ENCODE data around the gene TEX36.

TEX36 gene

DNA sequence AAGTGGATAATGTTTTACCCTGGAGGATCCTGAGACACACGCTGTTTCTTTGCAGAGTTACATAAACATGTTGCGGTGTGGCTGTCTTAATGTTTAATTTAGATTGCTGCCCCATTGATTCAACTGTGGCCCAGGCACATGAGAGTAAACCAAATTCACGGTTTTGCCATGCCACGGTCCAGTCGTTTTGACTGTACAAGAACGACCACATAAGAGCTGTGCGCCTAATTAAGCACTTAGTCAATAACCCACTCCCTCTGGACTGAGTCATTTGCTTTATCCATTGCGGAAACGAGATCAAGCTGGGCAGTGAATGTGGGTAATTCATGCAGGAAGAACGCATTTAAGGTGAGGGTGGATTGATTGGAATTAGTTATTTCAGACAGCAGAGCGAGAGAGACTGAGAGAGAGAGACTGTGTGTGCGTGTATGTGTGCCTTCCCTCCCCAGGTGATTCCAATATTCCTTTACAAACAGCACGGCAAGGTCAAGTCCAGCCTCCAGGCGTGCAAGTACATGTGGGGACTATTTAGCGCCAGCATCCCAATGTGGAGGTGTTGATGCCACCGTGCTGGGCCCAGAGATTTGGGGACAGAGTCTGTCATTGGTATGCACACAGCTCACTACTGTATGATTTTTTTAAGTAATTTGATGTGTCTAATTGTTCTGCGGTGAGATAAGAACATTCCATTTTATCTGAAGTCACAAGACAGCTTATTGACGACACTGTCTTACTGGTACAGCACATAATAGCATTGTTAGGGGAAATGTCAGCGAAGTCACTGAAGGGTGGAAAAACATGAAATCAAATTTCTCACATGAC, 8.4 kb upstream of the TEX36 start:
- H3K9ac ChIP-seq (ENCODE audit: low read depth, low read length): no peak overlapping the region
- no peaks in the 10 kb centered on the region for H3K36me3 ChIP-seq (ENCODE audit: insufficient read depth, low read length)
- H3K4me3 ChIP-seq (ENCODE audit: low read length): no peak overlapping the region
- peaks cover 3% of the 10 kb centered on the region for H3K27me3 ChIP-seq (ENCODE audit: control insufficient read depth, insufficient read depth, low read length)
- H3K9me3 ChIP-seq (replicated peaks; ENCODE audit: low read length): no peaks in the 10 kb centered on the region
- peaks cover 5% of the 10 kb centered on the region for H3K4me1 ChIP-seq (ENCODE audit: control insufficient read depth, insufficient read depth, low read length)
- no peak overlapping the region for H3K4me2 ChIP-seq (ENCODE audit: low read length)

DNA sequence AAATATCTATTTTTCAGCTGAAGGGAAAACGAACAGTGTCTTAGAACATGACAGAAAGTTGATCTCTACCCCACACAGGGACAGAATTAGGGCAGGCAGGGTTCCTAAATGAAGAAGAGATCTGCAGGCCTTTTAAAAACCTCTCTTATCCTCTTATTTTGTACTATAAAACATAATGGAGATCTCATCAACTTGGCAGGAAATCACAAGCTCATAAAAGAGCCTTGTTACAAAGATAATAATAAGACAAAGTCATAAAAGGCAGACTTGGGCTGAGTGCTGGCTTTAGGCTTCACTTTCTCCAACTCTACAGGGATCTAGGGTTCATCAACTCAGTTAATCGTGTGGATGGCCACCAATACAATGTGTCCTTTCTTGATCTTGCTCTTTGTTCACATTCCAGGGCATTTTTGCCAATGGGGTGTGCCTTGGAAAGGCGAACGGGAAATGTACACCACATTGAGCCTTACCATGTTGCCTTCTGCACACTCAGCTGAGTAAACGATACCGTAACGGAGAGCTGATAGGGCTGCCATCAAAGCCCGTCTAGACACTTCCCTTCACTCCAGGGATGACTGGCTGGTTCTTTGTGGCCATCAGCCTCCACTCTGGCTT, 7.1 kb upstream of the TEX36 start:
- Histone ChIP-seq H3K27me3 (ENCODE audit: control insufficient read depth, insufficient read depth, low read length) (peaks cover 3% of the 10 kb centered on the region), H3K4me2 (ENCODE audit: low read length) (no peak overlapping the region), H3K4me1 (ENCODE audit: control insufficient read depth, insufficient read depth, low read length) (peaks cover 5% of the 10 kb centered on the region), H3K9me3 (replicated peaks; ENCODE audit: low read length) (no peaks in the 10 kb centered on the region), H3K36me3 (ENCODE audit: insufficient read depth, low read length) (no peaks in the 10 kb centered on the region), H3K9ac (ENCODE audit: low read depth, low read length) (no peak overlapping the region), H3K4me3 (ENCODE audit: low read length) (no peak overlapping the region)

GRCh38 chr10:125687507-125688185, 4.7 kb upstream of the TEX36 start:
- Histone ChIP-seq H3K4me2 (ENCODE audit: low read length) (no peak overlapping the region), H3K36me3 (ENCODE audit: insufficient read depth, low read length) (no peaks in the 10 kb centered on the region), H3K9me3 (replicated peaks; ENCODE audit: low read length) (no peaks in the 10 kb centered on the region), H3K4me1 (ENCODE audit: control insufficient read depth, insufficient read depth, low read length) (peaks cover 5% of the 10 kb centered on the region), H3K9ac (ENCODE audit: low read depth, low read length) (no peak overlapping the region), H3K27me3 (ENCODE audit: control insufficient read depth, insufficient read depth, low read length) (peaks cover 3% of the 10 kb centered on the region), H3K4me3 (ENCODE audit: low read length) (no peak overlapping the region)

DNA sequence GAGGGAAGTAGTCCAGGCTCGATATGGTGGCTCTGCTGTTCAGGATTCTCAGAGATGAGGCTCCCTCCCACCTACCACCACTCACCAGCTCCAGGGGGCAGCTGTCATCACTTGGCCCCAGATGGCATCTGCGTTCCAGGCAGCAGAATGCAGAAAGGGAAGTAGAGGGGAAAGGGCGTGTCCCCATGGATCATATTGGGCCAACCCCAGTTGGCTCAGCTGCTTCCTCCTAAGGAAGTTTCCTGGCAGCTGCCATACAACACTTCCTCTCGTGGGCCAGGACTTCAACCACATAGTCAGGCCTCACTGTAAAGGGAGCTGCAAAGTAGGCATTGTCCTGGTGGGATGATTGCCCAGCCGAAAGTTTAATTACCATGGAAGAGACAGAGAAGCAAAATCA, 1.6 kb upstream of the TEX36 start:
- no peak overlapping the region for H3K4me3 ChIP-seq (ENCODE audit: low read length)
- H3K27me3 ChIP-seq (ENCODE audit: control insufficient read depth, insufficient read depth, low read length): no peaks in the 10 kb centered on the region
- H3K9ac ChIP-seq (ENCODE audit: low read depth, low read length): no peak overlapping the region
- no peaks in the 10 kb centered on the region for H3K36me3 ChIP-seq (ENCODE audit: insufficient read depth, low read length)
- H3K9me3 ChIP-seq (replicated peaks; ENCODE audit: low read length): no peaks in the 10 kb centered on the region
- H3K4me2 ChIP-seq (ENCODE audit: low read length): no peak overlapping the region
- no peaks in the 10 kb centered on the region for H3K4me1 ChIP-seq (ENCODE audit: control insufficient read depth, insufficient read depth, low read length)

- H3K4me3 ChIP-seq (ENCODE audit: low read length): no peak overlapping the region
These were observed 858 bp upstream of the TEX36 start for GRCh38 chr10:125683821-125684220.

GRCh38 chr10:125679436-125679835, 3.5 kb downstream of the TEX36 start:
- H3K9me3 ChIP-seq (replicated peaks; ENCODE audit: low read length): no peaks in the 10 kb centered on the region
- H3K4me3 ChIP-seq (ENCODE audit: low read length): no peak overlapping the region
- no peaks in the 10 kb centered on the region for H3K36me3 ChIP-seq (ENCODE audit: insufficient read depth, low read length)
- no peaks in the 10 kb centered on the region for H3K4me1 ChIP-seq (ENCODE audit: control insufficient read depth, insufficient read depth, low read length)
- no peak overlapping the region for H3K4me2 ChIP-seq (ENCODE audit: low read length)
- H3K27me3 ChIP-seq (ENCODE audit: control insufficient read depth, insufficient read depth, low read length): no peaks in the 10 kb centered on the region
- H3K9ac ChIP-seq (ENCODE audit: low read depth, low read length): no peak overlapping the region

More at GRCh38 chr10:125683821-125684220, 858 bp upstream of the TEX36 start:
- no peaks in the 10 kb centered on the region for H3K36me3 ChIP-seq (ENCODE audit: insufficient read depth, low read length)
- no peak overlapping the region for H3K9ac ChIP-seq (ENCODE audit: low read depth, low read length)
- no peaks in the 10 kb centered on the region for H3K9me3 ChIP-seq (replicated peaks; ENCODE audit: low read length)
- no peak overlapping the region for H3K4me2 ChIP-seq (ENCODE audit: low read length)
- no peaks in the 10 kb centered on the region for H3K27me3 ChIP-seq (ENCODE audit: control insufficient read depth, insufficient read depth, low read length)
- no peaks in the 10 kb centered on the region for H3K4me1 ChIP-seq (ENCODE audit: control insufficient read depth, insufficient read depth, low read length)

DNA sequence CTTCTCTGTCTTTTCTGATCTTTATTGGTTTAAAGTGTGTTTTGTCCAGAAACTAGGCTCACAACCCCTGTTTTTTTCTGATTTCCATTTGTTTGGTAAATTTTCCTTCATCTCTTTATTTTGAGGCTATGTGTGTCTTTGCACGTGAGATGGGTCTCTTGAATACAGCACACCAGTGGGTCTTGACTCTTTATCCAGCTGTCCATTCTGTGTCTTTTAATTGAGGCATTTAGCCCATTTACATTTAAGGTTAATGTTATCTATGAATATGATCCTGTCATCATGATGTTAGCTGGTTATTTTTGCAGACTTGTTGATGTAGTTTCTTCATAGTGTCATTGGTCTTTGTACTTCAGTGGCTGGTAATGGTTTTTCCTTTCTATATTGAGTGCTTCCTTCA, 10.1 kb downstream of the TEX36 start:
- no peak overlapping the region for H3K9ac ChIP-seq (ENCODE audit: low read depth, low read length)
- no peaks in the 10 kb centered on the region for H3K36me3 ChIP-seq (ENCODE audit: insufficient read depth, low read length)
- H3K4me3 ChIP-seq (ENCODE audit: low read length): no peak overlapping the region
- no peaks in the 10 kb centered on the region for H3K9me3 ChIP-seq (replicated peaks; ENCODE audit: low read length)
- H3K27me3 ChIP-seq (ENCODE audit: control insufficient read depth, insufficient read depth, low read length): peaks cover 3% of the 10 kb centered on the region
- H3K4me2 ChIP-seq (ENCODE audit: low read length): no peak overlapping the region
- no peaks in the 10 kb centered on the region for H3K4me1 ChIP-seq (ENCODE audit: control insufficient read depth, insufficient read depth, low read length)

DNA sequence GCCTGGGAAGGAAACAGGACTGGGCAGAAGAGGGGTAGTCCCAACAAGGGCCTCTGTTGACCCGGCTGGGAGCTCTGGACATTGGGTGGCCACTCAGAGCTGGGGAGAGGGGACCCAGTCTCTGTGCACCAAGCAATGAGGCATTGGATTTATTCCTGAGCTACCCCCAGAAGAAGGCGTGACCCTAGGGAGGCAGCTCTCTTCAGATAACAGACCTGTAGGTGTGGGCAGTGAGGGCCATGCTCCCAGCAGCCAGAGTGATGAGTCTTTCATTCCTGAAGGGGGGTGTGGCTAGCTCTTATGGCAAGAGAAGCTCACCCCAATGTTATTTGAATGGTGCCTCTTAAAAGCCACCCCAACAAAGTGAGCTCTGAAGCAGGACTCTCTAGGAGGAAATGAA, 20.4 kb downstream of the TEX36 start:
- Histone ChIP-seq H3K9me3 (replicated peaks; ENCODE audit: low read length) (no peaks in the 10 kb centered on the region), H3K9ac (ENCODE audit: low read depth, low read length) (no peak overlapping the region), H3K4me2 (ENCODE audit: low read length) (peak overlapping the region; percentile 64), H3K4me3 (ENCODE audit: low read length) (no peak overlapping the region), H3K4me1 (ENCODE audit: control insufficient read depth, insufficient read depth, low read length) (peaks cover 18% of the 10 kb centered on the region), H3K27me3 (ENCODE audit: control insufficient read depth, insufficient read depth, low read length) (no peaks in the 10 kb centered on the region), H3K36me3 (ENCODE audit: insufficient read depth, low read length) (no peaks in the 10 kb centered on the region)

- H3K4me3 ChIP-seq (ENCODE audit: low read length): no peak overlapping the region
- peaks cover 18% of the 10 kb centered on the region for H3K4me1 ChIP-seq (ENCODE audit: control insufficient read depth, insufficient read depth, low read length)
These were observed 20.9 kb downstream of the TEX36 start for GRCh38 chr10:125661941-125662515.

GRCh38 chr10:125661431-125661940, 21.5 kb downstream of the TEX36 start:
- H3K9me3 ChIP-seq (replicated peaks; ENCODE audit: low read length): no peaks in the 10 kb centered on the region
- no peak overlapping the region for H3K9ac ChIP-seq (ENCODE audit: low read depth, low read length)
- H3K36me3 ChIP-seq (ENCODE audit: insufficient read depth, low read length): no peaks in the 10 kb centered on the region
- peak overlapping the region; percentile 64 for H3K4me2 ChIP-seq (ENCODE audit: low read length)
- no peak overlapping the region for H3K4me3 ChIP-seq (ENCODE audit: low read length)
- H3K4me1 ChIP-seq (ENCODE audit: control insufficient read depth, insufficient read depth, low read length): peaks cover 18% of the 10 kb centered on the region
- no peaks in the 10 kb centered on the region for H3K27me3 ChIP-seq (ENCODE audit: control insufficient read depth, insufficient read depth, low read length)

More at GRCh38 chr10:125661941-125662515, 20.9 kb downstream of the TEX36 start:
- Histone ChIP-seq H3K27me3 (ENCODE audit: control insufficient read depth, insufficient read depth, low read length) (no peaks in the 10 kb centered on the region), H3K4me2 (ENCODE audit: low read length) (peak overlapping the region; percentile 64), H3K36me3 (ENCODE audit: insufficient read depth, low read length) (no peaks in the 10 kb centered on the region), H3K9ac (ENCODE audit: low read depth, low read length) (no peak overlapping the region), H3K9me3 (replicated peaks; ENCODE audit: low read length) (no peaks in the 10 kb centered on the region)

DNA sequence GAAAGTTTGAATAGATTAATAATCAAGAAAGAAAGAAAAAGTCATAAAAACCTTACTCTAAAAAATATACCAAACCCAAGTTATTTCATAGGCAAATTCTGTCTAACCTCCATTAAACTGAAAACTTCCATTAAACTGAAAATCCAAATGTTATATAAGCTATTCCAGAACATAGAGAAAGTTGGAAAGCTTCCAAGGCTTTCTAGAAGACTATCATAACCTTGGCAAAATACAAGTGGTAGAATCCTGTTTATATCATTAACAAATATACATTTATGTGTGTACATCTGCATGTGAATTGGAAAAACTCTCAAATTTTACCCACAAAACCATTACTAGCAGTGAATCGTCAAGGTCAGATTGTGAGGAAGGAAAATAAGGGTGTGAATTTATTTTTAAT, 23.9 kb downstream of the TEX36 start:
- no peaks in the 10 kb centered on the region for H3K36me3 ChIP-seq (ENCODE audit: insufficient read depth, low read length)
- H3K4me1 ChIP-seq (ENCODE audit: control insufficient read depth, insufficient read depth, low read length): peaks cover 18% of the 10 kb centered on the region
- H3K4me2 ChIP-seq (ENCODE audit: low read length): no peak overlapping the region
- no peaks in the 10 kb centered on the region for H3K27me3 ChIP-seq (ENCODE audit: control insufficient read depth, insufficient read depth, low read length)
- H3K4me3 ChIP-seq (ENCODE audit: low read length): no peak overlapping the region
- no peaks in the 10 kb centered on the region for H3K9me3 ChIP-seq (replicated peaks; ENCODE audit: low read length)
- H3K9ac ChIP-seq (ENCODE audit: low read depth, low read length): no peak overlapping the region
